Neural crest cell (in vitro differentiated cells): ENCODE results near the gene HNRNPC. TPM values are rescaled to one million over a fixed set of nuclear protein-coding genes. Genes with fewer than 3 reads are reported as not detected.

Source experiments
- DNase-seq: peaks from one replicate; pipeline ENCODE4 v3.0.0; 2021; ENCODE audit warnings: low read depth, mixed read lengths, low spot score
- H3K27ac Mint-ChIP-seq: one replicate; pipeline ENCODE4 v1.8.0; 2021; ENCODE audit warnings: mild to moderate bottlenecking, mixed read lengths; ENCODE audit not compliant: unreplicated experiment
- H3K27me3 Mint-ChIP-seq: 2 replicates; pipeline ENCODE4 v1.8.0; 2021; ENCODE audit warnings: low read depth, mild to moderate bottlenecking, mixed read lengths
- H3K36me3 Mint-ChIP-seq: 2 replicates; pipeline ENCODE4 v1.8.0; 2021; ENCODE audit warnings: low read depth, mild to moderate bottlenecking, mixed read lengths
- H3K4me1 Mint-ChIP-seq: 2 replicates; pipeline ENCODE4 v1.8.0; 2021; ENCODE audit warnings: mixed read lengths
- H3K4me3 Mint-ChIP-seq: one replicate; pipeline ENCODE4 v1.8.0; 2021; ENCODE audit warnings: mild to moderate bottlenecking, mixed read lengths
- H3K9me3 Mint-ChIP-seq: 2 replicates; pipeline ENCODE4 v1.8.0; 2021; ENCODE audit warnings: mixed read lengths
- CTCF ChIP-seq: fragments of 200-600 bp; sonication (generic); conservative IDR thresholded peaks from 2 replicates; pipeline ENCODE4 v1.5.0; 2021; ENCODE audit warnings: antibody characterized with exemption, mild to moderate bottlenecking
- total RNA-seq: library from RNA; stranded (reverse); gene quantifications from 2 replicates; pipeline ENCODE4 v1.2.1, GENCODE V29; 2021

The HNRNPC gene
- total RNA-seq, 1 donor from 2014 or later = 993 TPM

- no peak overlapping the region for H3K27ac Mint-ChIP-seq
- peaks cover 3% of the 10 kb centered on the region for H3K9me3 Mint-ChIP-seq
- H3K27me3 Mint-ChIP-seq = peaks cover 37% of the 10 kb centered on the region
- no peaks in the 10 kb centered on the region for H3K36me3 Mint-ChIP-seq
- no peaks in the 10 kb centered on the region for H3K4me1 Mint-ChIP-seq
- TF ChIP-seq CTCF = no peak
- no peak for DNase-seq
- no peak overlapping the region for H3K4me3 Mint-ChIP-seq
These were observed 105.4 kb downstream of the HNRNPC start for GRCh38 chr14:21163871-21164291.

- H3K4me1 Mint-ChIP-seq = no peaks in the 10 kb centered on the region
- H3K36me3 Mint-ChIP-seq = no peaks in the 10 kb centered on the region
- H3K4me3 Mint-ChIP-seq = no peak overlapping the region
- no peak for TF ChIP-seq CTCF
- peaks cover 49% of the 10 kb centered on the region for H3K27me3 Mint-ChIP-seq
- peaks cover 3% of the 10 kb centered on the region for H3K9me3 Mint-ChIP-seq
- H3K27ac Mint-ChIP-seq = no peak overlapping the region
- DNase-seq = no peak
These were observed 107.2 kb downstream of the HNRNPC start for GRCh38 chr14:21162081-21162480.

GRCh38 chr14:21160061-21160610 lies 109.1 kb downstream of the HNRNPC start:
- Mint-ChIP-seq H3K4me3 (no peak overlapping the region), H3K4me1 (no peaks in the 10 kb centered on the region), H3K36me3 (no peaks in the 10 kb centered on the region), H3K9me3 (peaks cover 5% of the 10 kb centered on the region), H3K27ac (no peak overlapping the region), H3K27me3 (peaks cover 56% of the 10 kb centered on the region)
- DNase-seq = no peak
- TF ChIP-seq CTCF = no peak

Other genes starting within 250 kb of the HNRNPC start
- gene NDRG2, start 244.4 kb downstream of the HNRNPC start, total RNA-seq = 13.7 and 17.4 TPM in 2 replicates
- not detected in 2 replicates for gene TPPP2, start 239.2 kb downstream of the HNRNPC start, total RNA-seq
- not detected in 2 replicates for gene RNASE13, start 234.6 kb downstream of the HNRNPC start, total RNA-seq
- gene RNASE7, start 227.1 kb downstream of the HNRNPC start, total RNA-seq = not detected in 2 replicates
- gene RNASE8, start 211.6 kb downstream of the HNRNPC start, total RNA-seq = not detected in 2 replicates
- 72.7 and 73.8 TPM in 2 replicates for gene ARHGEF40, start 199.1 kb downstream of the HNRNPC start, total RNA-seq
- gene ZNF219, start 170.8 kb downstream of the HNRNPC start, total RNA-seq = 141 and 143 TPM in 2 replicates
- gene TMEM253, start 168.4 kb downstream of the HNRNPC start, total RNA-seq = 1.6 TPM in 2 replicates
- gene OR5AU1, start 113.4 kb downstream of the HNRNPC start, total RNA-seq = not detected in 2 replicates
- not detected in 2 replicates for gene RPGRIP1, start 10.6 kb upstream of the HNRNPC start, total RNA-seq
- 199 and 205 TPM in 2 replicates for gene SUPT16H, start 114.6 kb upstream of the HNRNPC start, total RNA-seq
- gene CHD8, start 186.7 kb upstream of the HNRNPC start, total RNA-seq = 137 and 145 TPM in 2 replicates
- 30.2 and 31.6 TPM in 2 replicates for gene RAB2B, start 207.5 kb upstream of the HNRNPC start, total RNA-seq
- gene TOX4, start 207.8 kb upstream of the HNRNPC start, total RNA-seq = 59.7 and 64.3 TPM in 2 replicates
- 90.7 and 96.6 TPM in 2 replicates for gene METTL3, start 241.9 kb upstream of the HNRNPC start, total RNA-seq